ENCODE measurements around the gene MT3.

Gene MT3

DNA sequence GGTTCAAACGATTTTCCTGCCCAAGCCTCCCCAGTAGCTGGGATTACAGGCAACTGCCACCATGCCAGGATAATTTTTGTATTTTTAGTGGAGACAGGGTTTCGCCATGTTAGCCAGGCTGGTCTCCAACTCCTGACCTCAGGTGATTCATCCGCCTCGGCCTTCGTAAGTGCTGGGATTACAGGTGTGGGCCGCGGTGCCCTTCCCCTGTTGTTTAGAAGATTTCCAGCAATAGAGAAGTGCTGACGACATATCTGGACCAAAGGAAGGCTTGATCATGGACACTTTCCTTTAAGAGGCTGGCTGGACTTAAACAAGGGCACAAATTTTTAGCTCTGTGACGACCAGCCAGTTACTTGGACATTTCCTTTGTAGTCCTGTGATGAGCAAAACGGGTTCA is 41.9 kb downstream of the MT3 start:
- no peak for DNase-seq (ENCODE audit: low read depth in 3 of 3)

DNA sequence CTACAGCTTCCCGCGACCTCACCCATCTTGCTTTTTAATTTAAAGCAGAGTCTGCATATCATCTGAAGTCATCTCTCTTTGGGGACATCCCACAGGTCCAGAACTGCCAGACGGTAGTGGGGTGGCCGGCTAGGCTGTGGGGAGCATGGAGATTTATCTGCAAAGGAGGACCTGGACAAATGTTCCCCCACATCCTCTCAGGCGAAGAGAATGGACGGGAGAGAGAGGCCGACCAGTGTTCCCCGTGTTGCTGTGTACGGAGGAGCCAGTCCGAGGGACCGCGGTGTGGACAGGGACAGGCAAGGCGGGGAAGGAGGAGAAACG is 42.5 kb downstream of the MT3 start:
- no peak for DNase-seq (ENCODE audit: low read depth in 3 of 3)

DNA sequence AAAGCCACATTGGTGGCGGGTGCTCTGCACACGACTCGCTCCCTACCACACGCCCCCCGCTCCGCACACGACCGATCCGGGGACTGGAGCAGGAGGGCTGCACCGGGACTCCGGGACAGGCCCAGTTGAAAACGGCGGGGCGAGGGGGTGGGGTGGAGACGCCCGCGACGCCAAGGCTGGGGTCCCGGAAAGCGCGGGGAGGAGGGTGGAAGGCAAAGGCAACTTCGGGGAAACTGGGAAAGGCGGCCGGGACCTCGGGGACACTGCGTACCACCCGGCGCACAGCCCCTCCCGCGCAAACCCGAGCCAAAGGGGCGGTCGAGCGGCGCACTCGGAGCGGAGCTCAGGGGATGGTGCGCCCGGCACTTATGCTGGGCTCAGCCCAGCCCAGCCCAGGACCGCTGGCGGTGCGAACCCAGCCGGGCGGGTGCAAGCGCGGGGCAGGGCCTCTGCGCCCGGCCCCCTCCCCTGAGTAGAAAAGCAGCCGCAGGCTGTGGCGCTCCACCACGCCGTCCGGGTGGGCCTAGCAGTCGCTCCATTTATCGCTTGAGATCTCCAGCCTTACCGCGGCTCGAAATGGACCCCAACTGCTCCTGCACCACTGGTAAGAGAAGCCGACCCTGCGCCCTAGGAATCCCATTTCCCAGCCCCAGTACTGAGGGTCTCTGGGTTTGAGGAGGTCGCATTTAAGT is 43.0 kb downstream of the MT3 start, which contains the start of gene MT1M:
TSS of gene MT1M (plus strand) at position 504 of the 692 bp plus-strand sequence. CDS start at position 577, 73 bp downstream.
- no peak for DNase-seq (ENCODE audit: low read depth in 3 of 3)

DNA sequence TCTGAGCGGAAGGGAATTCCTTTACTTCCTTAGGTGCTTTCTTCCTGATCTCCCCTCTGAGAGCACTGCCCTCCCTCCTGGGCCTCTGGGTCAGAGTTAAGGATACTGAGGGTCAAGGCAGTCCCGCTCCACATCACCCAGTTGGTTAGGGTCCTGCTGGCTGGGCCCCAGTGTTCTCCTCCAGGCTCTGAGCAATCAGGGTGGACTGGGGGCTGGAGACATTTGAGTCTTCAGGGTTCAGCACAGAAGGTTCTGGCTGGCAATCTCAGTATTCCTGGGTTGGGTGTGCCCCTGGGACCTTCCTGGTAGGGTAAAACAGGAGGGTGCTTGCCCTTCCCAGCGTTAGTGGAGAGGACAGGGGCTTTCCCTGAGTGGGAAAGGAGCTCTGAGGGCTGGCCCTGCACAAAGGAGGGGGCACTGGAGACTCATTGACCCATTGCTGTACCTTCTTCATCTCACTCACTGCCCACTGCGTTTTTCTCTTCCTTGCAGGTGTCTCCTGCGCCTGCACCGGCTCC is 43.6 kb downstream of the MT3 start:
- no peak for DNase-seq (ENCODE audit: low read depth in 3 of 3)

DNA sequence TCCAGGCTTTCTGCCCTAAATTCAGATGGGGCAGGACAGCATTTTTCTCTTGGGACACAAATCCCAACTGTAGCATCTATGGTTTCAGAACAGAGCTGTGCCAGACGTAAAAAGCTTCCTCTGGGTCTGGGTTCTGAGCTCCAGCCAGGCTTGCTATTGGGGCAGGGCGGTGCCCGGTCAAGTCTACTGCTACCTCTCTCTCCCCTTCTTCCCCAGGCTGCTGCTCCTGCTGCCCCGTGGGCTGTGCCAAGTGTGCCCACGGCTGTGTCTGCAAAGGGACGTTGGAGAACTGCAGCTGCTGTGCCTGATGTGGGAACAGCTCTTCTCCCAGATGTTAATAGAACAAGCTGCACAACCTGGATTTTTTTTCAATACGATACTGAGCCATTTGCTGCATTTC is 44.2 kb downstream of the MT3 start:
- DNase-seq (ENCODE audit: low read depth in 3 of 3): no peak

DNA sequence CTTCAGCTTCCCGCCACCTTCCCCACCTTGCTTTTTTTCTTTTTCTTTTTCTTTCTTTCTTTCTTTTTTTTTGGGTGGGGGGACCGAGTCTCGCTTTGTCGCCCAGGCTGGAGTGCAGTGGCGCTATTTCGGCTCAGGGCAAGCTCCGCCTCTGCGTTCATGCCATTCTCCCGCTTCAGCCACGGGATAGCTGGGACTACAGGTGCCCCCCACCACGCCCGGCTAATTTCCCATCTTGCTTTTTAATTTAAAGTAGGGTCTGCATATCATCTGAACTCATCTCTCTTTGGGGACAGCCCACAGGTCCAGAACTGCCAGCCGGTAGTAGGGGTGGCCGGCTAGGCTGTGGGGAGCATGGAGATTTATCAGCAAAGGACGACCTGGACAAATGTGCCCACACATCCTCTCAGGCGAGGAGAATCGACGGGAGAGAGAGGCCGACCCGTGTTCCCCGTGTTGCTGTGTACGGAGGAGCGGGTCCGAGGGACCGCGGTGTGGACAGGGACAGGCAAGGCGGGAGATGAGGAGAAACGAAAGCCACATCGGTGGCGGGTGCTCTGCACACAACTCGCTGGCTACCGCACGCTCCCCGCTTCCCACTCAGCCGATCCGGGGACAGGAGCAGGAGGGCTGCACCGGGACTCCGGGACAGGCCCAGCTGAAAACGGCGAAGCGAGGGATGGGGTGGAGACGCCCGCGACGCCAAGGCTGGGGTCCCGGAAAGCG is 45.5 kb downstream of the MT3 start:
- no peak for DNase-seq (ENCODE audit: low read depth in 3 of 3)

DNA sequence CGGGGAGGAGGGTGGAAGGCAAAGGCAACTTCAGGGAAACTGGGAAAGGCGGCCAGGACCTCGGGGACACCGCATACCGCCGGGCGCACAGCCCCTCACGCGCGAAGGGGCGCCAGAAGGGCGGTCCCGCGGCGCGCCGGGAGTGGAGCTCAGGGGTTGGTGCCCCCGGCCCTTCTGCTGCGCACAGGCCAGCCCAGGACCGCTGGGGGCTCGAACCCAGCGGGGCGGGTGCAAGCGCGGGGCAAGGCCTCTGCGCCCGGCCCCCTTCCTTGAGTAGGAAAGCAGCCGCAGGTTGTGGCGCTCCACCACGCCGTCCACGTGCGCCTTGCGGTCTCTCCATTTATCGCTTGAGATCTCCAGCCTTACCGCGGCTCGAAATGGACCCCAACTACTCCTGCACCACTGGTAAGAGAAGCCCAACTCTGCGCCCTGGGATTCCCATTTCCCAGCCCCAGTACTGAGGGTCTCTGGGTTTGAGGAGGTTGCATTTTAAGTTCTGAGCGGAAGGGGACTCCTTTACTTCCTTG is 46.2 kb downstream of the MT3 start:
- no peak for DNase-seq (ENCODE audit: low read depth in 3 of 3)

DNA sequence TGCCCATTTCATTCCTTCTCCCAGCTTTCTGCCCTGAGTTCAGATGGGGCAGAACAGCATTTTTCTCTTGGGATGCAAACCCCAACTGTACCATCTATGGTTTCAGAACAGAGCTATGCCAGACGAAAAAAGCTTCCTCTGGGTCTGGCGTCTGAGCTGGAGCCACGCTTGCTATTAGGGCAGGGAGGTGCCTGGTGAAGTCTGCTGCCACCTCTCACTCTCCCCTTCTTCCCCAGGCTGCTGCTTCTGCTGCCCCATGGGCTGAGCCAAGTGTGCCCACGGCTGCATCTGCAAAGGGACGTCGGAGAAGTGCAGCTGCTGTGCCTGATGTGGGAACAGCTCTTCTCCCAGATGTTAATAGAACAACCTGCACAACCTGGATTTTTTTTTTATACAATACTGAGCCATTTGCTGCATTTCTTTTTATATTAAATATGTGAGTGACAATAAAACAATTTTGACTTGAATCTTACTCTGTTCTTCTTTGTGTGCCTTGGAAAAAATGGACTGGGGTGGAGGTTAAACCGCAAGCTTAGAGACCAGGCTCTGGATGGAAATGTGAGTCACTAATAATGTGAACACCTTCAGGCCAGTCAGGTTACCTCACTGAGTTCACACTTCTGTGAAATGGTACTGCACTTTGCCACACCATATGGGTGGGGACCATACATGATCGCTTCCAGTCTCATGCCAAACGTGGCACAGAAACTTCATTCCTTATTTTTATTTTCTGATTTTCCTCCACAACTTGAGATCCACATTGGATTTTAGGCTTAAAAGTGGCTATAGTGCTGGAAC is 47.5 kb downstream of the MT3 start:
- no peak for DNase-seq (ENCODE audit: low read depth in 3 of 3)

DNA sequence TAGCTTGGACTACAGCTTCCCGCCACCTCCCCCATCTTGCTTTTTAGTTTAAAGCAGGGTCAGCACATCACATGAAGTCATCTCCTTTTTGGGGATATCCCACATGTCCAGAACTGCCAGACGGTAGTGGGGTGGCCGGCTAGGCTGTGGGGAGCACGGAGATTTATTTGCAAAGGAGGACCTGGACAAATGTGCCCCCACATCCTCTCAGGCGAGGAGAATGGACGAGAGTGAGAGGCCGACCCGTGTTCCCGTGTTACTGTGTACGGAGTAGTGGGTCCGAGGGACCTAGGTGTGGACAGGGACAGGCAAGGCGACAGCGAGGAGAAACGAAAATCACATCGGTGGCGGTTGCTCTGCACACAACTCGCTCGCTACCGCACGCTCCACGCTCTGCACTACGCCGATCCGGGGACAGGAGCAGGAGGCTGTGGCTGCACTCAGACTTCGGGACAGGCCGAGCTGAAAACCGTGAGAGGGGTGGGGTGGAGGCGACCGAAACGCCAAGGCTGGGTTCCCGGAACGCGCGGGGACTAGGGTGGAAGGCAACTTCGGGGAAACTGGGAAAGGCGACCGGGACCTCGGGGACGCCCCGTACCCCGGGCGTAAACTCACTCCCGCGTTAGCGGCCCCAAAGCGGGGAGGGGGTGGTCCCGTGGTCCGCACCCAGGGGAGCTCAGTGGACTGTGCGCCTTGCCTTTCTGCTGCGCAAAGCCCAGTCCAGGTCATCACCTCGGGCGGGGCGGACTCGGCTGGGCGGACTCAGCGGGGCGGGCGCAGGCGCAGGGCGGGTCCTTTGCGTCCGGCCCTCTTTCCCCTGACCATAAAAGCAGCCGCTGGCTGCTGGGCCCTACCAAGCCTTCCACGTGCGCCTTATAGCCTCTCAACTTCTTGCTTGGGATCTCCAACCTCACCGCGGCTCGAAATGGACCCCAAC is 48.8 kb downstream of the MT3 start, which contains the start of gene MT1A:
TSS of gene MT1A (plus strand) at position 853 of the 937 bp plus-strand sequence. CDS start at position 926, 73 bp downstream.
- no peak for DNase-seq (ENCODE audit: low read depth in 3 of 3)

DNA sequence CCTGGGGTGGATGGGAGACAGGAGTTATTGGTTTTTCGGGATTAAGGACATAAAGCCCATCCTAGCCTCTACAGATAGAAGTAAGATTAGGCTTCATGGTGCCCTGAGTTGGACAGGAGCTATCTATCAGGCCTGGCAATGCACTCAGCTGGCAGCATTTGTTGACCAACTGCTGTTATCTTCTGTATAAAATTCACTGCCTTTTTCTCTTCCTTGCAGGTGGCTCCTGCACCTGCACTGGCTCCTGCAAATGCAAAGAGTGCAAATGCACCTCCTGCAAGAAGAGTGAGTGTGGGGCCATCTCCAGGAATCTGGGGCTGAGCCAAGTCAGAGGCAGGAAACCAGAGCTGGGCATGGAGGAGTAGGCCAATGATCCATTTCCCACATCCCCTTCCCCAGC is 49.7 kb downstream of the MT3 start:
- DNase-seq (ENCODE audit: low read depth in 3 of 3): no peak

DNA sequence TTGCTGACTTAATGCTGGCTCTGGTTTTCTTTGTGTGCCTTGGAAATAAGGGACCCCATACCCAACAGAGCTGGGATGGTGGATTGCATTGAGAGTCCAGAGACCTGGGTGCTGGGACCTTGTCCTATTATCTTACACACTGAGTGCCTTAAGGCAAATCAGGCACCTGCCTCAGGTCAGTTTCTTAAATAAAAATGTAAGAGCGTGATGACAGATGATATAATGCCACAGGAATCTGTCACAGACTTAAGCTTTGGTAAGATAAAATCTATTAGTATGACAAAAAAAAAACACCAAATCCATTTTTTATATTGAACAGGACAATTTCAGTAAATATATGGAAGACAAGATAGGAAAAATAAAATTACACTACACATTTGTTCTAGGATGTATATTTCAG is 50.7 kb downstream of the MT3 start:
- no peak for DNase-seq (ENCODE audit: low read depth in 3 of 3)
